Endothelial cell of hepatic sinusoid (primary cell): Measurements from ENCODE around the gene CNTRL.
"Not testable (repeated sequence)": the region's sequence is repeated elsewhere in the genome, so short reads cannot be mapped to it uniquely, and the experiment has no call there.

ENCODE experiments used
- in situ Hi-C: cut with HindIII; loops from 2 replicates; pipeline ENCODE4 v1.10.0; 2017; ENCODE audit warnings: low sequenced_read_pairs

Gene CNTRL

GRCh38 chr9:121069396-121069795 lies 5.4 kb upstream of the CNTRL start:
- in situ Hi-C loops = no loop called here

DNA sequence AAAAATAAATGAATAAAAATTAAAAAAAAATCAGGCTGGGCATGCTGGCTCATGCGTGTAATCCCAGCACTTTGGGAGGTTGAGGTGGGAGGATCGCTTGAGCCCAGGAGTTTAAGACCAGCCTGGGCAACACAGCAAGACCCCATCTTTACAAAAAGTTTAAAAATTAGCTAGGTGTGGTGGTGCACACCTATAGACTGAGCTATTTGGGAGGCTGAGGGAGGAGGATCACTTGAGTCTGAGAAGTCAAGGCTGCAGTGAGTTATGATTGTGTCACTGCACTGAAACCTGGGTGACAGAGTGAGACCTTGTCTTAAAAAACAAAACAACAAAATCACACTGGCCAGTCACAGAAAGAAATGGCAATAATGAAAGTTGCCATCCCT lies 3.4 kb upstream of the CNTRL start:
- in situ Hi-C loops = no loop called here

DNA sequence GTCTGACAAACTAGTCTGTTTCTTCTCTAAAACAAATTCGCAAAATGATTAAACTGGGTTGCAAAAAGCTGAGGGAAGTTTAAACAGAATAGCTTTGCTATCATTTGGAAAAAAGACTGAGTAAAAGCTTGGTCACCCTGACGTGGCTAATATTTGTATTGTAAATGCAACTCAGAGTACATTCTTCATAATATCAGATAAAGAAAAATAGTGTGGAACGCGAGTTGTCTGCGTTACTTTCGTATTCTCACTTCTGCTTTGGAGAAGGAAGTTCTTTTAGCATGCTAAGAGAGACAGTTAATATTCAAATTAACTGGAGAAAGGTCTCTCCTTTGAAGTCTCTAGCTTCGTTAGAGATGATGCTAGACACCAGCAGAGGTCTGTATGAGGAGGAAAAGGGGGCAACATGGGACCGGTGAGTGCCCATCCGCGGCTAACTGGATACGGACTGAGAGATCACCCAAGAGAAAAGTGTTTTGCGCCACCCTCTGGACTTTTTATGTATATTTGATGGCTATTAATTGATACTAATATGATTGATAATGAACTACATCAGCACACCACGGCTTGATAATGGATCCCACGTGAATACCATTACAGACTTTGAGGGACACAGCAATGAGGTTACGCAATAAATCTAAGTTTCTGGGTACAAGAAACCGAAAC lies 2.9 kb upstream of the CNTRL start:
- in situ Hi-C loops = no loop called here

GRCh38 chr9:121073038-121073437 lies 1.7 kb upstream of the CNTRL start:
- in situ Hi-C loops = no loop called here

GRCh38 chr9:121075251-121076036 lies 689 bp downstream of the CNTRL start:
- in situ Hi-C loops = no loop called here

- in situ Hi-C loops = no loop called here
Observed at GRCh38 chr9:121082075-121082474, 7.3 kb downstream of the CNTRL start.

- in situ Hi-C loops = no loop called here
Observed at GRCh38 chr9:121085661-121086060, 10.9 kb downstream of the CNTRL start.

DNA sequence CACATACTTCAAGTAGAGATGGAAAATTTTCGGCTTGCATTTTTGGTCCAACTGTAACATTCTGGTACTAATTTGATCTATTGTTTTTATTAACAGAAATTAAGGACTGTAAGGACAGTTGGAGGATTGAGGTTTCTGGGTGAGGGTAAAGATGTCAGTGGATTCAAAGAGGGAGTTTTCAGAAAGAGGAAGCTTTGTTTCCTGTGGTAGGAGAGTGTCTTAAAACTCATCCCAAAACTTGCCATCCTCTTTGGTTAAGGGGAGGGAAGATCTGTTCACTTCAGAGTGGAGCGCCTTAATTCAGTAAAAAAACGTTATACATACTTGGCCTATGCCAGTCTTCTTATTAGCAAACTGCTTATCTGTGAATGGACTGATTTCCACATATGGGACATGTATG lies 13.8 kb downstream of the CNTRL start:
- in situ Hi-C loops = no loop called here

GRCh38 chr9:121090743-121091142 lies 16.0 kb downstream of the CNTRL start:
- in situ Hi-C loops = not testable (repeated sequence)

GRCh38 chr9:121095057-121095456 lies 20.3 kb downstream of the CNTRL start:
- in situ Hi-C loops = no loop called here

DNA sequence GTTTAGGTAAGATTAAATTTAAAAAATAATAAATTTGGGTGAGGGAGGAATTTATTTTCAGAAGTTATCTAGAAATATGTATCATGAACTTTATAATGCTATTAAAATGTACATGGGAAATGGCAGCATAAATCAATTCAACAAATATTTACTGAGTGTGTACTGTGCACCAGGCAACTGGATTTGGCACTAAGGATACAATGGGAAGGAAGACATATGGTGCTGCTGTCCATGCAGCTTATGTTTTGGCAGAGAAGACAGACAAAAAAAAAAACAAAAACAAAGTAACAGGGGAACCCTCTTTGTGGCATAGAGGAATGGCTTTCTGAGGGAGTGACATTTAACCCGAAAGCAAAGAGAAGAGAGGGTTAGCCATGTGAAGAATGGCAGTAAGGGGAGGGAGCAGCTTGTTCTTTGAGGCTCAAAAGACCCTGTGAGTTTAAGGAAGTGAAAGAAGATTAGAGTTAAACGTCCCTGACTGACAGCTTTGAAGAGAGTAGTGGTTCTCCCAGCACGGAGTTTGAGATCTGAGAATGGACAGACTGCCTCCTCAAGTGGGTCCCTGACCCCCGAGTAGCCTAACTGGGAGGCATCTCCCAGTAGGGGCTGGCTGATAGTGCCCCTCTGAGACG lies 23.9 kb downstream of the CNTRL start:
- in situ Hi-C loops = no loop called here

- in situ Hi-C loops = not testable (repeated sequence)
Observed at GRCh38 chr9:121104054-121104453, 29.3 kb downstream of the CNTRL start.

DNA sequence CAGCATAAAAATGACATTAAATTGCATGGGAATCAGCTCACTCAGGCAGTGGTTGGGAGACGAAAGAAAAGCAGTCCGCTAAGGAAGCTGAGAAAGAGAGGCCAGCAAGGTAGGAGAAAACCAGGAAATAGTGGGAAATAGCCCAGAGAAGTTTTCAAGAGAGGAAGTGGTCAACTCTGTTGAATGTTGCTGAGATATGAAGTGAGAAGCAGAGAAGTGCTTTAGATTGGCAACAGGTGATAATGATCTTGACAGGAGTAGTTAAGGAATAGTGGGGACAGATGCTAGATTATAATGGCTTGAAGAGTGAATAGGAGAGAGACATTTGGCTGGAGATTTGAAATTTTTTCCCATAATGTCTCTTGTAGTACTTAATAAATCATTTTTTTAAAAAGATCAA lies 30.8 kb downstream of the CNTRL start:
- in situ Hi-C loops = no loop called here

DNA sequence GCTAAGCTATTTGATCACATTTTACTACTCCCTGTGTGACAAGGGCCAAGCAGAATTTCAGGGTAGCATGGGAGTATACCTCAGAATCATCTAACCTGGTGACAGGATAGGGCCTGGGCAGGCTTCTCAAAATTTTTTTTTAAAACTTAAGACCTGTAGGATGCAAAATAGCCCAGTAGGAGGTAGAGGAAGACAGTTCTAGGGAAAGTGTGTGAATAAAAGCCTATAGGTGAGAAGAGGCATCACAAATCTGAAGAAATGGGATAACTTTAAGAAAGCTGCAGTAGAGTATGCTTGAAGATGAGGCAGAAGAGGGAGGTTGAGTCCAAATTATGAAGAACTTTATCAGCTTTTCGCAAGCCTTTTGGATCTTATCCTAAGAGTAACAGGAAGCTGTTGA lies 32.3 kb downstream of the CNTRL start:
- in situ Hi-C loops = no loop called here

DNA sequence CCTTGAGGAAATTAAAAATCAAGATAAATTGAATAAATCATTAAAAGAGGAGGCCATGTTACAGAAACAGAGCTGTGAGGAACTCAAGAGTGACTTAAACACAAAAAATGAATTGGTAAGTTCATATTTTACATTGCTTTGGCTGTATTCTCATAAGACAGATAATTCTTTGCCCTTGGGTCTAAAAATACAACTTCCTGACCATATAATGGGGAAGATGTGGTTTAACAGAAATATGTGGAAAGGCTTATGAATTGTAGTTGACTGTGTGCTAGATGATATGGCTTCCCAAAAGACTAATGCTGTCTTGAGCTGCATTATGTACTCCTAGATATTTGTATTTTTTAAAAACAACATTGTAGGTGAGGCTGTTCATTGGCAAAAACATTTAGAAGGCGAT lies 33.1 kb downstream of the CNTRL start:
- in situ Hi-C loops = no loop called here

- in situ Hi-C loops = no loop called here
Observed at GRCh38 chr9:121115466-121115865, 40.7 kb downstream of the CNTRL start.

DNA sequence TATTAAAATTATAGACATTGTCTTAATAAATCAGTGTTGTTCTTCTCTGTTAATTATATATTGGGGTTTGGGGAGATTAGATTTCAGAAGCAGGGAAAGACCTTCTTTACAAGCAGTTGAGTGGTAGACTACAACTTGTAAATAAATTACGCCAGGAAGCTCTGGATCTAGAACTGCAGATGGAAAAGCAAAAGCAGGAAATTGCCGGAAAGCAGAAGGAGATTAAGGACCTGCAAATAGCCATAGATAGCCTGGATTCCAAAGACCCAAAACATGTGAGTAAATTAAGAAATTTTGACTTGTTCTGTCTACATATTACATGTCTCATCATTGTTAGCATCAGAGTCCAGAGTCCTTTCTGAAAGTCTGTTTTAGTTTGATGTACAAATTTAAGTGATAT lies 43.5 kb downstream of the CNTRL start:
- in situ Hi-C loops = no loop called here

- in situ Hi-C loops = no loop called here
Observed at GRCh38 chr9:121120386-121120785, 45.6 kb downstream of the CNTRL start.

- in situ Hi-C loops = no loop called here
Observed at GRCh38 chr9:121121582-121122087, 46.9 kb downstream of the CNTRL start.

GRCh38 chr9:121122246-121123032 lies 47.7 kb downstream of the CNTRL start:
- in situ Hi-C loops = no loop called here
